ENCODE measurements around the gene RAB11FIP4. TPM values are rescaled to one million over a fixed set of nuclear protein-coding genes. Genes with fewer than 3 reads are reported as not detected.

RAB11FIP4 gene
- total and polyA plus RNA-seq, 9 of the 15 experiments (the other 6 are each of a cell fraction or from before 2014, with no cell fraction given), result 0.62 to 16.6 (median 8.9) TPM

- TF ChIP-seq CHD7 (IDR thresholded peaks at IDR 0.05; ENCODE audit: low read depth, low read length) (no peak), MTA2 (IDR thresholded peaks at IDR 0.05; ENCODE audit: low read depth) (peak; percentile 42; the same call in 1 of the 2 replicates), IRF1 (CRISPR knock-in tag; IDR thresholded peaks at IDR 0.05; ENCODE audit: borderline replicate concordance) (no peak), NFIC (IDR thresholded peaks at IDR 0.05) (peak; percentile 50; the same call in 1 of the 2 replicates), ZNF274 (IDR thresholded peaks at IDR 0.05; ENCODE audit: borderline replicate concordance, low read depth, low read length) (no peak), KLF10 (CRISPR knock-in tag; IDR thresholded peaks at IDR 0.05) (no peak), SLC30A9 (CRISPR knock-in tag; IDR thresholded peaks at IDR 0.05) (no peak), RAD21 (CRISPR knock-in tag; conservative IDR thresholded peaks at IDR 0.05 in 1 of 2, IDR thresholded peaks at IDR 0.05 in 1 of 2) (no peak), ZKSCAN8 (CRISPR knock-in tag; IDR thresholded peaks at IDR 0.05) (0 out of 2 replicates have a peak, but pooled peaks have one; percentile 48), RHOXF2B (CRISPR knock-in tag; conservative IDR thresholded peaks at IDR 0.05) (no peak), CCNT2 (IDR thresholded peaks at IDR 0.05; ENCODE audit: borderline replicate concordance, extremely low read depth, insufficient read length, low read depth, low read length) (no peak), EWSR1 (IDR thresholded peaks at IDR 0.05; ENCODE audit: borderline replicate concordance, low read depth, partially characterized antibody) (no peak), DPF2 (IDR thresholded peaks at IDR 0.05) (peak; percentile 26; the same call in 1 of the 2 replicates)
- TF ChIP-seq, protein P1, sequence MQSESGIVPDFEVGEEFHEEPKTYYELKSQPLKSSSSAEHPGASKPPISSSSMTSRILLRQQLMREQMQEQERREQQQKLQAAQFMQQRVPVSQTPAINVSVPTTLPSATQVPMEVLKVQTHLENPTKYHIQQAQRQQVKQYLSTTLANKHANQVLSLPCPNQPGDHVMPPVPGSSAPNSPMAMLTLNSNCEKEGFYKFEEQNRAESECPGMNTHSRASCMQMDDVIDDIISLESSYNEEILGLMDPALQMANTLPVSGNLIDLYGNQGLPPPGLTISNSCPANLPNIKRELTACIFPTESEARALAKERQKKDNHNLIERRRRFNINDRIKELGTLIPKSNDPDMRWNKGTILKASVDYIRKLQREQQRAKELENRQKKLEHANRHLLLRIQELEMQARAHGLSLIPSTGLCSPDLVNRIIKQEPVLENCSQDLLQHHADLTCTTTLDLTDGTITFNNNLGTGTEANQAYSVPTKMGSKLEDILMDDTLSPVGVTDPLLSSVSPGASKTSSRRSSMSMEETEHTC (IDR thresholded peaks at IDR 0.05), result no peak
Observed at GRCh38 chr17:31425282-31426040, 34.0 kb downstream of the RAB11FIP4 start (continued).

Data from K562 (cell line).